Measurements from ENCODE around the gene COG3. TPM values are rescaled to one million over a fixed set of nuclear protein-coding genes. Genes with fewer than 3 reads are reported as not detected.

COG3 gene
- total RNA-seq, 4 donors from 2014 or later = 48.7 to 84.3 (median 64.0) TPM

DNA sequence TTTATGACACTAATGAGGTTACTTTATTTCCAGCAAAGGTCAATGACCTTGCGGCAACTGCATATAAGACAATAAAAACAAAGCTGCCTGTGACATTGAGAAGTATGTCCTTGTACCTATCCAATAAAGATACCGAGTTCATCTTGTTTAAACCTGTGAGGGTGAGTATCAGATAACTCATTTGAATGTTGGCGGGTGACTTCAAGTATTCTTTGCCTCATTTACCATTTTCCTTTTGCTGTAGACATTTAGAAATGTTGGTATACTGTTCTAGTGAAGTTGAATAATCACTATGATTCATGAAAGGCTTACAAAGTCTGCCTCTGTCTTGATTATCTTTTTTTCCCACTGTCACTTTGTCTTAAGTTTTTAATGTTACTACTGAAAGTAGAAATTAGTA is 65.0 kb downstream of the COG3 start:
- TF ChIP-seq, protein P1, sequence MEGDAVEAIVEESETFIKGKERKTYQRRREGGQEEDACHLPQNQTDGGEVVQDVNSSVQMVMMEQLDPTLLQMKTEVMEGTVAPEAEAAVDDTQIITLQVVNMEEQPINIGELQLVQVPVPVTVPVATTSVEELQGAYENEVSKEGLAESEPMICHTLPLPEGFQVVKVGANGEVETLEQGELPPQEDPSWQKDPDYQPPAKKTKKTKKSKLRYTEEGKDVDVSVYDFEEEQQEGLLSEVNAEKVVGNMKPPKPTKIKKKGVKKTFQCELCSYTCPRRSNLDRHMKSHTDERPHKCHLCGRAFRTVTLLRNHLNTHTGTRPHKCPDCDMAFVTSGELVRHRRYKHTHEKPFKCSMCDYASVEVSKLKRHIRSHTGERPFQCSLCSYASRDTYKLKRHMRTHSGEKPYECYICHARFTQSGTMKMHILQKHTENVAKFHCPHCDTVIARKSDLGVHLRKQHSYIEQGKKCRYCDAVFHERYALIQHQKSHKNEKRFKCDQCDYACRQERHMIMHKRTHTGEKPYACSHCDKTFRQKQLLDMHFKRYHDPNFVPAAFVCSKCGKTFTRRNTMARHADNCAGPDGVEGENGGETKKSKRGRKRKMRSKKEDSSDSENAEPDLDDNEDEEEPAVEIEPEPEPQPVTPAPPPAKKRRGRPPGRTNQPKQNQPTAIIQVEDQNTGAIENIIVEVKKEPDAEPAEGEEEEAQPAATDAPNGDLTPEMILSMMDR (IDR thresholded peaks at IDR 0.05) = no peak
- no peak for TF ChIP-seq POLR2A (IDR thresholded peaks at IDR 0.05)
- Histone ChIP-seq H3K27ac (no peak overlapping the region), H3K27me3 (no peaks in the 10 kb centered on the region), H3K4me3 (no peak overlapping the region), H3K36me3 (peaks cover 0 to 82% (median 0%) of the 10 kb centered on the region in 3 donors), H3K9me3 (no peaks in the 10 kb centered on the region), H3K4me1 (no peaks in the 10 kb centered on the region)
- no peak for DNase-seq

DNA sequence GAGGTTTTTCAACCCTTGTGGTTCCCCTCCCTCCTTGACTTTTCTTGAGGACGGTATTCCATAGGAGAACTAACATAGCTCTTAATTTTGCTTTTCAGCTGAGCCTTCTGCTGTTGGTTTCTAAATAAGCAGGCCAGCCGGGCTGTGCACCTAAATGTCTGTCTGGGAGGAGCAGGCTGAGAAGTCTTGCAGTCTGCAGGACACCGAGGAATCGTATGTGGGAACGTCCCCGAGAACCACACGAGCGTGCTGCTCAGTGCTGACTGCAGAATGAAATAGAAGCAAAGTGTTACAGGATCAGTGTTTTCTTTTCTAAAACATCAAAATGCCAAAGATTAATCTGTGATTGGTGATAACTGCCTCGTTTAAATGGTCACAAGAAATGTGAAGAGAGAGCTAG is 69.9 kb downstream of the COG3 start:
- Histone ChIP-seq H3K27ac (no peak overlapping the region), H3K4me3 (no peak overlapping the region), H3K27me3 (no peaks in the 10 kb centered on the region), H3K4me1 (no peaks in the 10 kb centered on the region), H3K9me3 (no peaks in the 10 kb centered on the region), H3K36me3 (peaks cover 0 to 65% (median 0%) of the 10 kb centered on the region in 3 donors)
- no peak for DNase-seq
- TF ChIP-seq POLR2A (IDR thresholded peaks at IDR 0.05) = no peak
- TF ChIP-seq, protein P1 (IDR thresholded peaks at IDR 0.05) = no peak

DNA sequence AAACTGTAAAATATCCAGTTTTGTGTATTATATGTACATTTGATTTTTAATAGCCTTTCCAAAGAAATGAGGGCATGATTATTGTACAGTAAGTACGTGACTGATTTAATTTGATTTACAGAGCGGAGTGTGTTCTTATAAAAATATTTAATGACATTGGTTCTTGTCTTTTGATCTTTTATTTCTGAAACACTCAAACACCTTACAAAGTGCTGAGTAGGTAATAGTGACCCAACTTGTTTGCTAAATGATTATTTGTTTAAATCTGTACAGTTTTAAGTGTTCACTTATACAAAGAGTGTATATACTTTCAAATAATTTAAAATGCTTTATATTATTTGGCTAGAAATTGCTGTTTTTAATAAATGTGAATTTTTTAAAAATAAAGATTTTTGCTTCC is 71.5 kb downstream of the COG3 start:
- H3K36me3 ChIP-seq = peaks cover 0 to 49% (median 0%) of the 10 kb centered on the region in 3 donors
- TF ChIP-seq, protein P1 (IDR thresholded peaks at IDR 0.05) = no peak
- TF ChIP-seq POLR2A (IDR thresholded peaks at IDR 0.05) = no peak
- H3K27ac ChIP-seq = no peak overlapping the region
- DNase-seq = no peak
- no peaks in the 10 kb centered on the region for H3K9me3 ChIP-seq
- H3K4me1 ChIP-seq = no peaks in the 10 kb centered on the region
- no peak overlapping the region for H3K4me3 ChIP-seq
- no peaks in the 10 kb centered on the region for H3K27me3 ChIP-seq

DNA sequence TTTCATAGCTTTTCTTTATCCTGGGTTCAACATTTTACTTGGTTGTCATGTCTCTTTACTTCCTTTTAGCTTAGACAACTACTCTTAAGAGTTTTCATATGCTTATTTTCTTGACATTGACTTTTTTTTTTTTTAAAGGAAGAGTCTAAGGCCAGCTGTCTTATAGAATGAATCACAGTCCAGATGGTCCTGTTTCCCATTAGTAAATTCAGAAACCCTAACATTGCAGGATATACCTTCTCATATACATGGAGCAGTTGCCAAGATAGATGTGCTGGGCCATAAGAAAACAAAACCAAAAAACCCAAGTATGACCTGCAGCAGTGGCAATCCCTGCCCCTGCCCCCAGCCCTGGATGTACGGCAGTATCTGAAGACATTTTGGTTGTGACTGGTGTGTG is 72.8 kb downstream of the COG3 start:
- H3K9me3 ChIP-seq = no peaks in the 10 kb centered on the region
- no peak overlapping the region for H3K27ac ChIP-seq
- TF ChIP-seq, protein P1 (IDR thresholded peaks at IDR 0.05) = no peak
- no peak for TF ChIP-seq POLR2A (IDR thresholded peaks at IDR 0.05)
- H3K4me3 ChIP-seq = no peak overlapping the region
- H3K4me1 ChIP-seq = no peaks in the 10 kb centered on the region
- DNase-seq = no peak
- no peaks in the 10 kb centered on the region for H3K27me3 ChIP-seq
- peaks cover 0 to 38% (median 0%) of the 10 kb centered on the region in 3 donors for H3K36me3 ChIP-seq

DNA sequence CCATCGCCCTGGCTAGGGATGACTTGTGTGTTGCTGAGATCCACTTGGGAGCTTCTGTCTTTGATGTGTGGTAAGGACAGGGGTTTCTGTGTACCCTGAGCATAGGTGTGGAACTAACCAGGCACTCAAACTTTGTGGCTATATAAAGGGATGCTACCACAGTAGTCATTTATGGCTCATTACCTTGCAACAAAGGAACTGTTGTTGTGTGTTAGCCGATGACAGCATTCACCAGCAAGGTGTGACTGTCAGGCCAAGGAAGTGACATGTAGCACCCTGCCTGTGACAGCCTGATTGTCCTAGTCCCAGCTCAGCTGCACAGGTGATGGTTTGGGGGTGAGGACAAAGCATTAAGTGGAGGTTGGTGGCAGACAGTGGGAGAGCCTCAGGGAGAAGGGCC is 73.6 kb downstream of the COG3 start:
- Histone ChIP-seq H3K4me3 (no peak overlapping the region), H3K4me1 (no peaks in the 10 kb centered on the region), H3K27ac (no peak overlapping the region), H3K27me3 (no peaks in the 10 kb centered on the region), H3K36me3 (peaks cover 0 to 31% (median 0%) of the 10 kb centered on the region in 3 donors), H3K9me3 (no peaks in the 10 kb centered on the region)
- TF ChIP-seq, protein P1 (IDR thresholded peaks at IDR 0.05) = no peak
- no peak for TF ChIP-seq POLR2A (IDR thresholded peaks at IDR 0.05)
- no peak for DNase-seq

DNA sequence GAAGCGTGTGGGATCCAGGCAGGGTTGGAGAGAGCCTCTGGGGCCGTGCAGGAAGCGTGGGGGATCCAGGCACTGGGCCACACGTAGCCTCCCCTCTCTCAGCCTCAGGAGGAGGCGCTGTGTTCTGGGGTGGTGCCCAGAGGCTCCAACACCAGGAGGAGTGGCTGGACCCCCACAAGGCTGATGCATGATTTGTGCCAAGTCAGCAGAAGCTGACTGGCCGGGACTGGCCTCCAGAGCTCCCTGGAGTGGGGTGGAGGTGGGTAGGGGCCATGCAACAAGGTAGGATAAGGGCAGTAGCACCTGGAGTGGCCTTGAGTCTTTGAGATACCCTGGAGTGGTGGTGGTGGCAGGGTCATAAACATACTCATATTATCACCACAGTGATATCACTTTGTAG is 75.5 kb downstream of the COG3 start:
- Histone ChIP-seq H3K4me1 (no peaks in the 10 kb centered on the region), H3K27ac (no peak overlapping the region), H3K27me3 (no peaks in the 10 kb centered on the region), H3K9me3 (no peaks in the 10 kb centered on the region), H3K36me3 (peaks cover 0 to 12% (median 0%) of the 10 kb centered on the region in 3 donors), H3K4me3 (no peak overlapping the region)
- no peak for DNase-seq
- TF ChIP-seq, protein P1 (IDR thresholded peaks at IDR 0.05) = no peak
- TF ChIP-seq POLR2A (IDR thresholded peaks at IDR 0.05) = no peak
